Effector memory CD8-positive, alpha-beta T cell (primary cell): ENCODE results near the gene KRT83.
A peak's percentile ranks its signal among the peaks of the same experiment; 100 is the strongest.
"Not testable (repeated sequence)": the region's sequence is repeated elsewhere in the genome, so short reads cannot be mapped to it uniquely, and the experiment has no call there.

Experiments
- ATAC-seq: fragments of 150-1000 bp; cut with Tn5 transposase; replicated peaks from 2 replicates; pipeline ENCODE4 v1.10.0; 2021; ENCODE audit warnings: mild to moderate bottlenecking, moderate library complexity
- DNase-seq, 3 experiments: peaks; one replicate each; pipeline ENCODE4 v3.0.0; 2021
- H3K27ac Mint-ChIP-seq, 2 donors: one replicate each; pipeline ENCODE4 v1.8.0; 2022; ENCODE audit warnings: mild to moderate bottlenecking in 2 of 2, mixed read lengths in 2 of 2, moderate library complexity in 2 of 2
- H3K27me3 Mint-ChIP-seq, 2 donors: one replicate each; pipeline ENCODE4 v1.8.0; 2022; ENCODE audit warnings: mixed read lengths in 2 of 2
- H3K36me3 Mint-ChIP-seq: one replicate; pipeline ENCODE4 v1.8.0; 2022; ENCODE audit warnings: mild to moderate bottlenecking, moderate library complexity, mixed read lengths; ENCODE audit not compliant: insufficient read depth
- H3K4me1 Mint-ChIP-seq, 2 donors: one replicate each; pipeline ENCODE4 v1.8.0; 2022; ENCODE audit warnings: low read depth in 2 of 2, mixed read lengths in 2 of 2
- H3K4me3 Mint-ChIP-seq, 2 donors: one replicate each; pipeline ENCODE4 v1.8.0; 2022; ENCODE audit warnings: mild to moderate bottlenecking in 2 of 2, mixed read lengths in 2 of 2, moderate library complexity in 2 of 2
- H3K9me3 Mint-ChIP-seq, 2 donors: one replicate each; pipeline ENCODE4 v1.8.0; 2022; ENCODE audit warnings: mixed read lengths in 2 of 2

Gene KRT83

DNA sequence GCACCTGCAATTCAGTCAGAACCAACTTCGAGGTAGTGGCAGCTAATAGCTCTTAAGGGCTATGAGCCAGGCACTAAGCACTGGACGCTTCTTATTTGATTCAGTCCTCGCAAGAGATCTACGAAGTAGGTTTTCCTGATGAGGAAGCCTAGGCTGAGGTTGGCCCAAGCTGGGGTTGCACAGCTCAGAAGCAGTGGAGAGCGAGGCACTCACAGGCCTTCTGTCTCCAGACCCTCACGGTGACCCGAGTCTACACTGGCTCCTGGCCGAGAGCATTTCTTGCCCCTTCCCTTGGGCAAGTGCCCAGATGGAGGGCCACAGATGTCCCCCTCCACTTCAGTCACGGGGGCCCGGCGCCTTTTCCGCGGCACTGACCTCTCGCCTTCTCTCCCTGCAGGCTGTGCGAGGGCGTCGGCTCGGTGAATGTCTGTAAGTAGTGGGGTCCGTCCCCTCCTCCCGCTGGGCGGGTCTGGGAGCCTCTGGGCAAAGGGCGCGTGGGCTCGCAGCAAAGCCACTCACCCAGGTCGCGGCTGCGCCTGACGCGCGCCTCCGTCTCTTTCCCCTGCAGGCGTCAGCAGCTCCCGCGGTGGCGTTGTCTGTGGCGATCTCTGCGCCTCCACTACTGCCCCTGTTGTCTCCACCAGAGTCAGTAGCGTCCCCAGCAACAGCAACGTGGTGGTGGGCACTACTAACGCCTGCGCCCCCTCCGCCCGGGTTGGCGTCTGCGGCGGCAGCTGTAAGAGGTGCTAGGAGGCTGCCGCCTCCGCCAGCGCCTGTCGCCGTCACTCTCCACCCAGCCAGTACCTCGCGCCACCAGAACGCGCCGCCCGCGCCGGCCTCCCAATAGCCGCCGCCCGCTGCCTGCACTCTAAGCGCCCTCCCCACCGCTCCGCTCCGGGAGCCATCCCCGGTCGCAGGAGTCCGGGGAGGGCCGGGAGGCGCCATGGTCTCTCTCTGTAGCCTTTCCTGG, 13.1 kb downstream of the KRT83 start:
- Mint-ChIP-seq H3K27ac (peak overlapping the region in 1 of 2 donors; percentile 28), H3K36me3 (peaks cover 2% of the 10 kb centered on the region), H3K4me1 (peaks cover 26 to 30% of the 10 kb centered on the region in 2 donors), H3K27me3 (peaks cover 49 to 86% of the 10 kb centered on the region in 2 donors), H3K9me3 (no peaks in the 10 kb centered on the region), H3K4me3 (peak overlapping the region; percentile 76 to 80)
- peak; percentile 86 for ATAC-seq
- DNase-seq, result peak; percentile 24 to 40 (median 36)

DNA sequence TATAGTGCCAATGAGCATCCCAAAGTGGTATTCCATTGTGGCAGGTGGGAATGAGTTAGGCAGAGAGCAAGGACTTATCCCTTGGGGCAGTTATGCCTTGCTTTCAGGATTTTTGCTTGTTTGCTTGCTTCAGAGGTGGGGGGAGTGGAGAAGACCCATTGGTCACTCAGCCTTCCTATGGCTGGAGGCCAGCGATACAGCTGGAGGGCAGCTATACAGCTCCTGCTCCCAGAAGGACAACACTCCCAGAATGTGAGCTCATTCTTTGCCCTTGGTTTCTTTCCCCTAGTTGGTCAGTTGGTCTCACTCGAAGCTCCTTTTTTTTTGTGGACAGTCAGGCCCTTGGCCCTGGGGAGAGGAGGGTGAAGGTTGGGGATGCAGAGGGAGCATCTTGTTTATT, 14.5 kb downstream of the KRT83 start:
- peaks cover 35 to 73% of the 10 kb centered on the region in 2 donors for H3K27me3 Mint-ChIP-seq
- peaks cover 2% of the 10 kb centered on the region for H3K36me3 Mint-ChIP-seq
- no peaks in the 10 kb centered on the region for H3K9me3 Mint-ChIP-seq
- H3K4me3 Mint-ChIP-seq, result no peak overlapping the region
- peaks cover 26 to 30% of the 10 kb centered on the region in 2 donors for H3K4me1 Mint-ChIP-seq
- DNase-seq (no peak), ATAC-seq (no peak)
- H3K27ac Mint-ChIP-seq, result peak overlapping the region in 1 of 2 donors; percentile 46

DNA sequence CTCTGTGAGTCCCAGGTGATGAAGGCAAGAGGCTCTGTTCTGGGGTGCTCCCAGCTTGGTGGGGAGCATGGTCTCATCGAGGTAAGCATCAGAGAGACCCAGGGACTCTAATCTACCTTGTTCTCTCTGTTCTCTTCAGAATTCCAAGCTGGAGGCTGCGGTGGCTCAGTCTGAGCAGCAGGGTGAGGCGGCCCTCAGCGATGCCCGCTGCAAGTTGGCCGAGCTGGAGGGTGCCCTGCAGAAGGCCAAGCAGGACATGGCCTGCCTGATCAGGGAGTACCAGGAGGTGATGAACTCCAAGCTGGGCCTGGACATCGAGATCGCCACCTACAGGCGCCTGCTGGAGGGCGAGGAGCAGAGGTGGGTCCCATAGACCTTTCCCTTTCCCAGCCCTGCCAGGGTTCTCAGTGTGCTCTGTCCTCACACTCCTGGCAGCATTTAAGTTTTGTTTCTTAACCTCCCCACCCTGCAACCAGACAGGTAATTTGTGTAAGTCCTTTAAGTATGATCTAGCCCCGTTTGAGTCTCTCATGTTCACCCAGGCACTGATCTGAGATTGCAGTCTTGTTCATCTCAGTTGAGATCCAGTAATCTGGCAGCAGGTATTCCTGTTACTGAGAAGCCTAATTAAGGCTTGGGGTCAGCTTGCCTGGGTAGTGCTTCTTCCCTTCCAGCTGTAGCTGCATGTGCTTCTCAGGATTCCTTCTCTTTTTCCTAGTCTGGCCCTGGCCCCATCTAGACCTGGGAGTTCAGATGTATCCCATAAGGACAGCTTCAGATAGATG, 15.1 kb downstream of the KRT83 start:
- Mint-ChIP-seq H3K4me1 (peaks cover 26 to 30% of the 10 kb centered on the region in 2 donors), H3K4me3 (no peak overlapping the region), H3K27me3 (peaks cover 29 to 66% of the 10 kb centered on the region in 2 donors), H3K36me3 (peaks cover 2% of the 10 kb centered on the region), H3K27ac (peak overlapping the region in 1 of 2 donors; percentile 46), H3K9me3 (no peaks in the 10 kb centered on the region)
- no peak for ATAC-seq
- no peak for DNase-seq

DNA sequence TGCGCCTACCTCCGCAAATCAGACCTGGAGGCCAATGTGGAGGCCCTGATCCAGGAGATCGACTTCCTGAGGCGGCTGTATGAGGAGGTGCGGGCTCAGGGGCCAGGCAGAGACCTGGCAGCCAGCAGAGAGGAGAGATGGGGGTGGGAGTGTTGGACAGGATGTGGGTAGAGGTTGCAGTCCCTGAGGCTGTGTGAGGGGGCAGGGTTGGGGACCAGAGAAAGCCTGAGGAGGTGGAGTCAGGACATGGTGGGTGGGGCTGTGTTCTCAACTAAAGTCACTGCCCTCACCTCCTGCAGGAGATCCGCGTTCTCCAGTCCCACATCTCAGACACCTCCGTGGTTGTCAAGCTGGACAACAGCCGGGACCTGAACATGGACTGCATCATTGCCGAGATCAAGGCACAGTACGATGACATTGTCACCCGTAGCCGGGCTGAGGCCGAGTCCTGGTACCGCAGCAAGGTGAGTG, 16.2 kb downstream of the KRT83 start:
- Mint-ChIP-seq H3K4me1 (peaks cover 26 to 30% of the 10 kb centered on the region in 2 donors), H3K27ac (peak overlapping the region; percentile 79 to 87), H3K4me3 (peak overlapping the region; percentile 48 to 65), H3K27me3 (peaks cover 26 to 55% of the 10 kb centered on the region in 2 donors)
- ATAC-seq, result peak; percentile 55
- H3K36me3 Mint-ChIP-seq, H3K9me3 Mint-ChIP-seq: not testable (repeated sequence)
- peak in 2 of 3 experiments; percentile 6 to 33 for DNase-seq

DNA sequence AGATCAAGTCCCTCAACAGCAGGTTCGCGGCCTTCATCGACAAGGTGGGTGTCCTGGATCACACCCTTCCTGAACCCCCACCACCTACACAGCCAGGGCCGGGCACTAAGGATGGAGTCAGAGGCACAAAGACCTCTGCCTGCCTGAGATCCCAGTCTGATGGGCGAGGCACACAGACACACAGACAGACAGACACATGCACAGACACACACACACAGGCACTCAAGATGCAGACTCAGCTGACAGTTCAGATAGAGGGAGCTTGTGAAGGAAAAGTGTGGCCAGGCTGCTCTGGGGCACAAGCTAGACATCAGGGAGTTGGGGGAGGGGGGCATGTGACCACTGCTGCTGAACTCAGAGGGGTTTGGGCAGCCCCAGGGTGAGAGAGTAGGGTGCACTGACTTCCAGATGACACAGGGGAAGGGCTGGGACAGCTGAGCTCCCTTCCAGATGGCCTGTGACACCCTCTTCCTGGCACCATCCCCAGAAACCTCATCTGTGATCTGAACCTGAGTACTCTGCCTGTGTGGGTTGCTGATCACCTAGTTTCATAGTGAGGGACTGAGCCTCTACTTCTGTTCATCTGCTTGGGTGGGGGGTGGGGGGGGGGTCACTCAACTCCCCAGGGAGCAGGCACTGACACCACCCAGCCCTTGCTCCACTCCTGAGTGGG, 18.8 kb downstream of the KRT83 start:
- peaks cover 16 to 18% of the 10 kb centered on the region in 2 donors for H3K4me1 Mint-ChIP-seq
- not testable (repeated sequence) for ATAC-seq, H3K4me3 Mint-ChIP-seq, DNase-seq, H3K36me3 Mint-ChIP-seq, H3K27ac Mint-ChIP-seq, H3K9me3 Mint-ChIP-seq
- H3K27me3 Mint-ChIP-seq, result peaks cover 4 to 42% of the 10 kb centered on the region in 2 donors

DNA sequence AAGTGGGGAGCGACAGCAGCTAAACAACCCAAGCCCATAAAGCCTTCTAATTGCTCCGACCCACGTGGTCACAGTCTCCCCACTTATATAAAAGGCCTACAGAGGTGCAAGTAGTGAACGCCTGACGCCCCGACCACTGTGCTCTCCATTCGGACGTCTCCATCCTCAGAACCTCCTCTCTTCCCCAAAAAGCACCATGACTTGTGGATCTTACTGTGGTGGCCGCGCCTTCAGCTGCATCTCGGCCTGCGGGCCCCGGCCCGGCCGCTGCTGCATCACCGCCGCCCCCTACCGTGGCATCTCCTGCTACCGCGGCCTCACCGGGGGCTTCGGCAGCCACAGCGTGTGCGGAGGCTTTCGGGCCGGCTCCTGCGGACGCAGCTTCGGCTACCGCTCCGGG, 19.5 kb downstream of the KRT83 start:
- H3K4me3 Mint-ChIP-seq, H3K9me3 Mint-ChIP-seq, DNase-seq, ATAC-seq, H3K36me3 Mint-ChIP-seq, H3K27ac Mint-ChIP-seq: not testable (repeated sequence)
- Mint-ChIP-seq H3K4me1 (peaks cover 16 to 18% of the 10 kb centered on the region in 2 donors), H3K27me3 (peaks cover 0 to 42% of the 10 kb centered on the region in 2 donors)

DNA sequence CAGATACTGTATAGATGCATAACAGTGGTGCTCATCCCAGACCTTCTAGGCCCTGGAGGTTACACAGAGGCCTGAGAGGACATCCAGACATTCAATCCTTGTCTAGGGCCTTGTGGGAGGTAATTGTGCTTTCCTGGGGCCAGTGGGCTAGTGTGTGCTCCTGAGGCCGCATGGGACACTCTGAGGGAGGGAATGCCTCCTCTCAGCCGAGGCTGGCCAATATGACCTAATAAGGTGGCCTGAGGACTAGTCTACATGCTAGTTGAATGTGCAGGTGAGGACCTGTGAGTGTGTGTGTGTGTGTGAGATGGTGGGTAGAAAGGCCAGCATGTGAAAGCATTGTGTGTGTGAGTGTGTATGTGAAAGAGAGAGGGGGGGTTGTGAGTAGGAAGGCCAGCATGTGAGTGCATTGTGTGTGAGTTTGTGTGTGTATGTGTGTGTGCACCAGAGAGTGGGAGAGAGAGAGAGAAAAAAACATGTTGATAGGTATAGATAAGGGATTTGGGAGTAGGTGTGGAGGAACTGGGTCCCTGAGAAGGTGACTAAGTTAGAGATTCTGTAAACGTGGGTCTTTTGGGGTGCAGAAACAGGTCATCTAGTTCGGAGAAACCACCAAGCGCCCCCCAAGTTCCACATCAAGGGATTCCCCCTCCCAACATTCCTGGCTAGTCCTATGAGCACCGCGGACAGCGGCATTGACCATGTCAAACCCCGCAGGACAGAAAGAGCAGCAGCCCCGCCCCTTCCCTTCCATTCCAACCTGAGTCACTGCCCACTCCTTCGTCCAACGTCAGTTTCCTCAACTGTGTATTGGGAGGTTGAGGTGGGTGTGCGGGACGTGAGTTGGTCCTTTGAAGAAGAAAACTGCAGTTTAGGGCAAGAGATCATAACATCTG, 20.2 kb downstream of the KRT83 start:
- Mint-ChIP-seq H3K4me1 (peaks cover 13 to 14% of the 10 kb centered on the region in 2 donors), H3K27me3 (peaks cover 0 to 37% of the 10 kb centered on the region in 2 donors), H3K27ac (no peak overlapping the region), H3K36me3 (no peaks in the 10 kb centered on the region), H3K9me3 (no peaks in the 10 kb centered on the region), H3K4me3 (no peak overlapping the region)
- ATAC-seq (no peak), DNase-seq (no peak)

DNA sequence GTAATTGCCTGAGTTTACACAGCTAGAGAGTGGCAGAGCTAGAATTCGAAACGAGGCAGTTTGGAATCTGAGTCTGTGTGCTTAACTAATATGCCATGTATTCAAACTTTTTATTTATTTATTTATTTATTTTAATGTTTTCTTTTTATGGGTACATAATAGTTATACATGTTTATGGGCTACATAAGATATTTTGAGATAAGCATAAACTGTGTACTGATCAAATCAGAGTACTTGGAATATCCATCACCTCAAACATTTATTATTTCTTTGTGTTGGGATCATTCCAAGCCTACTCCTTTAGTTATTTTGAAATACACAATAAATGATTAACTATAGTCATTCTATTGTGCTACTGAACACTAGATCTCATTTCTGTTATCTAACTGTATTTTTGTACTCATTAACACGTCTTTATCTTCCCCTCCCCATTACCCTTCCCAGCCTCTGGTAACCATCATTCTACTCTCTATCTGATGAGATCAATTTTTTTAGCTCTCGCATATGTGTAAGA, 22.5 kb downstream of the KRT83 start:
- DNase-seq (no peak), ATAC-seq (no peak)
- Mint-ChIP-seq H3K4me3 (no peak overlapping the region), H3K4me1 (no peaks in the 10 kb centered on the region), H3K27ac (no peak overlapping the region), H3K27me3 (peaks cover under 1 to 21% of the 10 kb centered on the region in 2 donors), H3K9me3 (no peaks in the 10 kb centered on the region), H3K36me3 (no peaks in the 10 kb centered on the region)

DNA sequence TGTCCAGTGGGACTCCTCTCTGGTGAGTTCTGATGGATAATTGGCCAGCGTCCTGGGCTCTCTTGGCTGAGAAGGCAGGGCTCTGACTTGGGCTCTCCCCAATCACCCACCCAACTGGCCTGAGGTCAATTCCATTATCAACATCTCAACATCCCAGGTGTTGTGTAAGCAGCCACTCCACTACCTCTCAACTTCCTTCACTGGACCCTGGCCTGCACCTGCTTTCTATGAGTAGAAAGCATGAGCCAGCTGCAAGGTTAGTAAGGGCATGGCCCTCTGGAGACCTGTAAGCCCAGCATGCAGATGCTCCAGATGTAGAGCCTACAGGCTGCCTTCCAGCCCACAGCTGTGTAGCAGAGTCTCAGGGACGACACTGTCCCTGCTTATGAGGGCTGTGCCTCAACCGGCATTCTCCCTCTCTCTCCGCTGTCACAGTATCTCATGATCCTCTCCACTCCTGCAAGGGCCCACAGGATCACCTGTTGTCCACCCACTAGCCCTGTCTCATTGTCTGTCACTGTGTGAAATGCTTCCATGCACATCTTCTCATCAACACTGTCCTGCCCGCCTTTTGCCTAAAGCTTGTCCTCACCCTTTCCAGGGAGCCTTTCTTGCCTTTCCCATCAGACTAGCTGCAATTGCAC, 24.5 kb downstream of the KRT83 start:
- no peaks in the 10 kb centered on the region for H3K36me3 Mint-ChIP-seq
- no peak for DNase-seq
- H3K4me1 Mint-ChIP-seq, result no peaks in the 10 kb centered on the region
- no peak overlapping the region for H3K27ac Mint-ChIP-seq
- H3K9me3 Mint-ChIP-seq, result no peaks in the 10 kb centered on the region
- H3K4me3 Mint-ChIP-seq, result no peak overlapping the region
- ATAC-seq, result no peak
- peaks cover 8 to 32% of the 10 kb centered on the region in 2 donors for H3K27me3 Mint-ChIP-seq

DNA sequence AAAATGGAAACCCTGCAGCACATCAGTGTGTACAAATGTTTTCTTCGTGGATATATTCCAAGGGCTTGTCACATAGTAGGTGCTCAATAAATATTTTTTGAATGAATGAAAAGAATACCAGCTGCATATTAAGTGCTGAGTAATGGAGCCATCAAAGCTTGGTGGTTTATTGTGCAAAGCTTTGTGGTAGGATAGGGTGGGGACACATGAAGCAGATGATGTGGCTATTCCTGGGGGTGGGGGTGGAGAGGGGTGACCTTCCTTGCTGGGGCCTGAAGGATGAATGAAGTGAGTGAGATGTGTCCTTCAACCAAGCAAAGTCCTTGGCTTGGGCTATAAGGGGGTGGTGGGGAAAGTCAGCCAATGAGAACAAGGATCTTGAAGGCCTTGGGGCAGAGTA, 25.5 kb downstream of the KRT83 start:
- H3K4me1 Mint-ChIP-seq, result no peaks in the 10 kb centered on the region
- H3K4me3 Mint-ChIP-seq, result no peak overlapping the region
- DNase-seq (no peak), ATAC-seq (no peak)
- H3K27ac Mint-ChIP-seq, result no peak overlapping the region
- peaks cover 8 to 39% of the 10 kb centered on the region in 2 donors for H3K27me3 Mint-ChIP-seq
- no peaks in the 10 kb centered on the region for H3K9me3 Mint-ChIP-seq
- no peaks in the 10 kb centered on the region for H3K36me3 Mint-ChIP-seq

DNA sequence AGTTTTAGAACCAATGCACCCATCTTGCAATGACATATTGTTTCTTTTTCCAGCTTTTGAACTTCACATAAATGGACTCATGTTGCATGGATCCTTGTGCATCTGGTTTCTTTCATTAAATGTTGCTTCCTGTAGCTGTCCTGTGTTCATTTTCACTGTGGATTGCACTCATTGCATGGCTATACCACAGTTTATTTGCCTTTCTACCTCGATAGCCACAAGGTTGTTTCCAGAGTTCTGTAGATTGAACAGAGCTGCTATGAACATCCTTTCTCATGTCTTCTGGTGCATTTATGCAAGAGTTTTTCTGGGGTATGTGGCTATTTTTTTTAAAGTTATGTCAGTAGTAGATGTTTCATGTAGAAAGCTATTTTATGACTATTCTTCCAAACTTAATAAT, 26.4 kb downstream of the KRT83 start:
- DNase-seq (no peak), ATAC-seq (no peak)
- no peaks in the 10 kb centered on the region for H3K36me3 Mint-ChIP-seq
- no peaks in the 10 kb centered on the region for H3K4me1 Mint-ChIP-seq
- H3K9me3 Mint-ChIP-seq, result no peaks in the 10 kb centered on the region
- H3K27me3 Mint-ChIP-seq, result peaks cover 8 to 38% of the 10 kb centered on the region in 2 donors
- H3K27ac Mint-ChIP-seq, result no peak overlapping the region
- no peak overlapping the region for H3K4me3 Mint-ChIP-seq

DNA sequence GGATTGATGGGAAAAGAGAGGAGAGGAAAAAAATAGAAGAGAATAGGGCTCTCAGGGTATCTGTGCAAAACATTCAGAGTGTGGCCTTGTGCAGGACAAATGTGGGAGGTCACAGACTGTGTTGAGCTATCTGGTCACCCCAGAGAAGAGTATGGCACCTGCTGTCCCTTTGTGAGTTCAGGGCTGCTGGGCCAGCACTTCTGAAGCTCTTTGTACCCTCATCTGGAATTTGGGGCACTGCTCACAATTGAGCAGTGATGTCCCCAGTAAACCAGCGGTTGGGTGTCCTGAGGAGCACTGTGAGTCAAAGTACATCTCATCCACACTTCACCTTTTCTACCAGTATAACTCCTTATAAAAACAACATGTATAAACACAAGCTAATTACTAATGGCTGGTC, 27.3 kb downstream of the KRT83 start:
- Mint-ChIP-seq H3K4me1 (no peaks in the 10 kb centered on the region), H3K9me3 (no peaks in the 10 kb centered on the region), H3K27ac (no peak overlapping the region), H3K36me3 (no peaks in the 10 kb centered on the region), H3K4me3 (no peak overlapping the region), H3K27me3 (peaks cover 8 to 30% of the 10 kb centered on the region in 2 donors)
- DNase-seq (no peak), ATAC-seq (no peak)
